K562 (cell line): Measurements from ENCODE around the gene DYRK1A.

Experiments used
- CTCF ChIP-seq, 3 experiments: IDR thresholded peaks in 2 of 3; conservative IDR thresholded peaks in 1 of 3; 2 replicates each; pipeline ENCODE4 v1.5.1; 2011 to 2012; ENCODE audit warnings: low read length in 3 of 3, mild to moderate bottlenecking in 3 of 3, control low read depth in 2 of 3, improper control_type of control experiment in 1 of 3, inconsistent platforms in 1 of 3, low read depth in 1 of 3, mixed read lengths in 1 of 3, moderate library complexity in 1 of 3; ENCODE audit not compliant: insufficient read depth in 2 of 3
- DPF2 ChIP-seq: fragments of 450-650 bp; IDR thresholded peaks from 2 replicates; pipeline ENCODE4 v1.6.1; 2016
- E2F8 ChIP-seq: fragments of 450-650 bp; IDR thresholded peaks from 2 replicates; pipeline ENCODE4 v1.7.1; 2018; ENCODE audit warnings: mild to moderate bottlenecking, low read depth; ENCODE audit not compliant: partially characterized antibody
- MNT ChIP-seq, 2 experiments: fragments of 450-650 bp; conservative IDR thresholded peaks; 2 replicates each; pipeline ENCODE4 v1.6.1; 2017; ENCODE audit warnings: mild to moderate bottlenecking in 2 of 2, moderate library complexity in 2 of 2
- NFXL1 ChIP-seq: fragments of 450-650 bp; formaldehyde crosslinking; IDR thresholded peaks from 2 replicates; pipeline ENCODE4 v1.4.0; 2021; ENCODE audit warnings: mild to moderate bottlenecking
- NFYB ChIP-seq: IDR thresholded peaks from 2 replicates; pipeline ENCODE4 v1.6.1; 2011; ENCODE audit warnings: mild to moderate bottlenecking, moderate library complexity; ENCODE audit not compliant: insufficient read length; ENCODE audit errors: extremely low read depth
- PHF20 ChIP-seq: fragments of 450-650 bp; IDR thresholded peaks from 2 replicates; pipeline ENCODE4 v1.6.1; 2018; ENCODE audit not compliant: partially characterized antibody
- SIN3B ChIP-seq: fragments of 450-650 bp; IDR thresholded peaks from 2 replicates; pipeline ENCODE4 v1.6.1; 2017; ENCODE audit warnings: low read depth, mild to moderate bottlenecking, moderate library complexity
- TCF7L2 ChIP-seq: fragments of 150-350 bp; IDR thresholded peaks from 2 replicates; pipeline ENCODE4 v1.6.1; 2016; ENCODE audit warnings: low read depth, mild to moderate bottlenecking, low read length, moderate library complexity
- ZBTB33 ChIP-seq: sonication (generic); formaldehyde crosslinking; IDR thresholded peaks from 2 replicates; pipeline ENCODE4 v1.8.1; 2023; ENCODE audit warnings: mild to moderate bottlenecking, missing genetic modification reagents
- ZNF407 ChIP-seq: fragments of 450-650 bp; IDR thresholded peaks from 2 replicates; pipeline ENCODE4 v1.6.1; 2016; ENCODE audit warnings: low read depth

- TF ChIP-seq CTCF (IDR thresholded peaks at IDR 0.05 in 2 of 3, conservative IDR thresholded peaks at IDR 0.05 in 1 of 3; ENCODE audit: insufficient read depth in 2 of 3, low read depth in 1 of 3, low read length in 3 of 3) (no peak), PHF20 (no peak), MNT (conservative IDR thresholded peaks at IDR 0.05) (no peak), ZBTB33 (CRISPR knock-in tag) (no peak), NFYB (no peak), ZNF407 (no peak), NFXL1 (CRISPR knock-in tag) (no peak), DPF2 (no peak), TCF7L2 (no peak), E2F8 (no peak), SIN3B (no peak)
Observed at GRCh38 chr21:37424396-37424795, 57.8 kb downstream of the DYRK1A start.
